Right cardiac atrium (tissue), 5 donors: ENCODE measurements around the gene RALGPS1. TPM values are rescaled to one million over a fixed set of nuclear protein-coding genes. Genes with fewer than 3 reads are reported as not detected.

Source experiments
- ATAC-seq, 2 donors: fragments of 200-7000 bp; cut with Tn5 transposase; one replicate each; pipeline versions ENCODE4 v1.8.0 to v1.9.1; 2020; ENCODE audit warnings: moderate library complexity in 2 of 2, mild to moderate bottlenecking in 1 of 2
- DNase-seq, 3 donors: peaks; one replicate each; pipeline ENCODE4 v3.0.0-alpha.2; 2020
- H3K27ac ChIP-seq: one replicate; pipeline ENCODE4 v1.5.1; 2013; ENCODE audit warnings: mild to moderate bottlenecking, low read length, control low read depth, moderate library complexity
- H3K27me3 ChIP-seq: one replicate; pipeline ENCODE4 v1.6.1; 2013; ENCODE audit not compliant: control insufficient read depth, insufficient read depth
- H3K4me1 ChIP-seq: one replicate; pipeline ENCODE4 v1.6.1; 2013; ENCODE audit warnings: low read length; ENCODE audit not compliant: control insufficient read depth, insufficient read depth
- H3K4me3 ChIP-seq: one replicate; pipeline ENCODE4 v1.5.1; 2013; ENCODE audit warnings: low read length, control low read depth
- H3K9me3 ChIP-seq: one replicate; pipeline ENCODE4 v1.6.1; 2013; ENCODE audit warnings: low read length; ENCODE audit not compliant: control insufficient read depth
- WGBS: extraction: QIAGEN DNeasy Blood & Tissue Kit; methylation state at CpG from one replicate; pipeline ENCODE4 v1.1.7; 2013; 5-methylcytosine and 5-hydroxymethylcytosine counted together
- intact Hi-C, 4 donors: fragments of 100-400 bp; cut with DNase I; formaldehyde crosslinking; loops; one replicate each; pipeline versions ENCODE4 v1.11.0 to v1.14.0; 2022 to 2023
- polyA plus RNA-seq: library from polyadenylated mRNA; stranded (reverse); fragments of 200-250 nt; gene quantifications from one replicate; pipeline ENCODE4 v1.2.3, GENCODE V29; 2013
- total RNA-seq, 4 donors: library from RNA; stranded (reverse); fragmentation: NEBNext Ultra II Directional; extraction: Animal tissue kit (Norgen Biotek cat#: 25700); gene quantifications; one replicate each; pipeline ENCODE4 v1.2.1, GENCODE V29; 2021
- donor health status: healthy with polysubstance abuse.
- donor health status: DM: no; HTN: yes; CAD: no.
- donor health status: DM: no; HTN: no; CAD: no.
- donor health status: DM: no; HTN: yes; CAD: no; lungs with severe emphysema.
- donor health status: DM: yes; HTN: yes; CAD: no.

The RALGPS1 gene
- total and polyA plus RNA-seq, 5 donors, result 10.8 to 19.5 (median 16.3) TPM

GRCh38 chr9:127136880-127137639 lies 222.5 kb downstream of the RALGPS1 start:
- no peaks in the 10 kb centered on the region for H3K9me3 ChIP-seq
- no peak for DNase-seq
- no peak for ATAC-seq
- no peak overlapping the region for H3K4me3 ChIP-seq
- H3K27ac ChIP-seq, result no peak overlapping the region
- 94% methylated on average over 5 of the region's 5 CpGs for WGBS
- peaks cover 18% of the 10 kb centered on the region for H3K4me1 ChIP-seq
- H3K27me3 ChIP-seq, result no peaks in the 10 kb centered on the region
- intact Hi-C loops, result no loop called here

DNA sequence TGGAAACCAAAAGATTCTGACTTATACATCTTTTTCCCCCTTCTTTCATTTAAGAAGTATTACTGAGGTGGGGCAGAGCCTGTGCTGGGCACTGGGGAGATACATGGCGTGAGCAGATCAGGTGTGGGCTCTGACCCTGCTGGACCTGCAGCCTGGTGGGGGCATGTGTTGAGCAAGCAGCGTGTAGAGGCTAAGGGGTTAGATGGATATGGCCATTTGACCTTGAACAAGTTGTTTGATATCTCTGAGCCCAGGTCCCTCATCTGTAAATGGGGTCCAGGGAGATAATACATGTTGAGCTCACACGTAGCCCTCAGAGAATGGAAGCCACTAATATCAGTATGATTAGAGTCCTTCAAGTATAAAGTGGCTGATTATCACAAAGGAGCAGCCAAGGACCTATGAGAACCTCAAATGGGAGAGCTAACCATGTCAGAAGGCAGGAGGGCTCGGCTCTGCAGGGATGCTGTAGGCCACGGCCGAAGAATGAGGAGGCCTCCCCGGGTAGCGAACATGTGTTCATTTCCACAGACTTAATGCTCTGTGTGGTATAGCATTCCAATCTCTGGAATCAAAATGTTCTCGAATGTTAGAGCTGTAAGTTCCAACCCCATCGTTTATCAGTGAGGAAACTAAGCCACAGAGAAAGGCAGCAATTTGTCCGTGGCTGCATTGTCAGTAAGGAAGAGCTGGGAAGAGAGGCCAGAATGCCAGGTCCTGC lies 223.2 kb downstream of the RALGPS1 start:
- Histone ChIP-seq H3K9me3 (no peaks in the 10 kb centered on the region), H3K27ac (no peak overlapping the region), H3K4me3 (no peak overlapping the region), H3K27me3 (no peaks in the 10 kb centered on the region), H3K4me1 (peaks cover 18% of the 10 kb centered on the region)
- DNase-seq, result no peak
- WGBS, result 90% methylated on average over 11 of the region's 11 CpGs
- intact Hi-C loops, result no loop called here
- ATAC-seq, result no peak

GRCh38 chr9:127138444-127138843 lies 223.9 kb downstream of the RALGPS1 start:
- Histone ChIP-seq H3K27me3 (no peaks in the 10 kb centered on the region), H3K4me3 (no peak overlapping the region), H3K27ac (no peak overlapping the region), H3K4me1 (peaks cover 16% of the 10 kb centered on the region), H3K9me3 (no peaks in the 10 kb centered on the region)
- ATAC-seq (no peak), DNase-seq (no peak)
- WGBS, result 97% methylated on average over 4 of the region's 4 CpGs
- intact Hi-C loops, result no loop called here

DNA sequence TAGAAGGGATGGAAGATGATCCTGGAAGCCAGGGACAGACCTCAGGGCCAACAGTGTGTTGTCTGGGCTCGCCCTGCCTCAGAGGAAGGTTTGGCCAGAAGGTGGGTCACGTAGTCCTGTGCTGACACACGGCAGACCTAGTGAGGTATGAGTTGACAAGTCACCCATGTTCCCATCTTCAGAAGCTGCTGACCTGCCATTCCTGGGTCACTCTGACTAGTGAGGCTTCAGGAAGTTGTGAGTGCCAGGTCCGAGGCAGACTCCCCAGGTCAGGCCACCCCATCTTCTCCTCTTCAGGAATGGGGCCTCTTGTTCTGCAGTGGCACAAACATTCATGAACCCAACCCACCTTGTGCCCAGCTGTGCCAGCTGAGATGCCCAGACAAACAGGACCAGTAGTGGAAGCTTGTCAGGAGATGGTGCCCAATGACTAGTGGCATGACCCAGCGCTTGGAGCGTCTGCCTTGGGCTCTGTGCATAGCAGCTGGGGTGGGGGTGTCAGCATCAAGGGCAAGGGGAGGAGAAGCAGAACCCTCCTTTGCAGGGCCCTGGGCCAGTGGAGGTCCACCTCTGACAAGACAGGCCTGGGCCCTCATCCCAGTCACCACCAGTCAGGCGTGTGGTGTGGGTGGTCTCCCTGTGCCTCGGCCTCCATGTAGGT lies 224.6 kb downstream of the RALGPS1 start:
- Histone ChIP-seq H3K27ac (no peak overlapping the region), H3K27me3 (no peaks in the 10 kb centered on the region), H3K4me3 (no peak overlapping the region), H3K4me1 (peaks cover 15% of the 10 kb centered on the region), H3K9me3 (no peaks in the 10 kb centered on the region)
- ATAC-seq, result no peak
- intact Hi-C loops, result no loop called here
- DNase-seq, result no peak
- WGBS, result 96% methylated on average over 8 of the region's 8 CpGs

GRCh38 chr9:127139775-127140174 lies 225.2 kb downstream of the RALGPS1 start:
- 77% methylated on average over 6 of the region's 6 CpGs for WGBS

DNA sequence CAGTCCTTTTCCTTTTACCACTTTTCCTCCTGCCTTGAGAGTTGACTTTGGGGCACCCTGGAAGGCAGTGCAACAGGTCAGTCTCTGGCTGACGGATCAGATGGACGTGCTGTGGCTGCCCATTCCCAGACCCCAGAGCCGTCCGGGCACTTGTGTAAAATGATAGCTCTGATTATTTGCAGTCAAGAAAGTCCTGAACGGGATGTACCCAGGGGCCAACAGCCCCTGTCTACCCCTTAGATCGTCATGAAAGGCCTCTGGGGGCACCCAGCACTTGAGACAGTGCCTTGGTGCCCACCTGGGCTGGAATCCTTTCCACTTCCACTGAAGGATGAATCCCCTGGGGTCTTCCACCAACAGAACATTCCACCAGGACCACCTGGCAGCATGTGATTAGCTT lies 225.6 kb downstream of the RALGPS1 start:
- intact Hi-C loops, result no loop called here
- Histone ChIP-seq H3K9me3 (no peaks in the 10 kb centered on the region), H3K4me1 (peaks cover 11% of the 10 kb centered on the region), H3K4me3 (no peak overlapping the region), H3K27me3 (no peaks in the 10 kb centered on the region), H3K27ac (no peak overlapping the region)
- DNase-seq, result no peak
- ATAC-seq, result no peak
- 90% methylated on average over 6 of the region's 6 CpGs for WGBS

More at GRCh38 chr9:127139775-127140174, 225.2 kb downstream of the RALGPS1 start:
- no peak for DNase-seq
- Histone ChIP-seq H3K27me3 (no peaks in the 10 kb centered on the region), H3K9me3 (no peaks in the 10 kb centered on the region), H3K4me3 (no peak overlapping the region), H3K27ac (no peak overlapping the region), H3K4me1 (peaks cover 13% of the 10 kb centered on the region)
- ATAC-seq, result no peak
- intact Hi-C loops, result no loop called here

DNA sequence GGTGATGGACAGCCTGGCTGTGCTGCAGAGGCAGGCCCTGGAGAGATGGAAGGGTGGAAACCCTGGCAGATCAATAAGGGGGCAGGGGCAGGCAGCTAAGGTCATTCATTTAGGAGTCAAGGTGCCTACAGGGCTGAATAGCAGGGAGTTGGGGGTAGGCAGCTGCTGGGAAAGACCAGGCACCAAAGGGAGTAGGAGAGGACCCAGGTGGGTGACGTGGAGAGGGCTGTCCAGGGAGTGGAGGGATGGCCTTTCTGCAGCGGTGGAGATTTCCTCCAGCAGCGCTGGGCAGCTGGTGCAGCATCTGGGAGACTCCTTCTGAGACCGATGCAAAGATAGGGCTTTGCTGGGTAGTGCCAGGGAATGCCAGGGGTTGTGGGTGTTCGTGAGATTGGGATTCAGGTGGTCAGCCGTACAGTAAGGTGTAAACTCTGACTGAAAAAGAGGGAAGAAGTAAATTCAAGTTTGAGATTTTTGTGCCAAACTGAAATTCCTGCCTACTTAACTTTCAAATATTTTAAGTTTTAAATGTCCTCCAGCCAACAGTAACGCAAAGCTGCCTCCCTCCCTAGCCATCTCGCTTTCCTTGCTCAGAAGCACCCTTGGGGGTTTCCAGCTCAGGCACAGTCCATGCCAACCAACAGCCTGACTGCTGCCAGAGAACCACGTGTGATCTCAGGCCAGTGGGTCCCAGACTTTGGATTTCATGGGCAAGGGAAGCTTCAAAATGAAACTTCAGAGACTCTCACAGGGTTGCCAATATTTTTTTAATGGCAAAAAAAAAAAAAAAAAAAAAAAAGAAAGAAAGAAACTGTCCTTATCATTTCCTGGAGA lies 226.5 kb downstream of the RALGPS1 start:
- 61% methylated on average over 9 of the region's 9 CpGs for WGBS
- peaks cover 6% of the 10 kb centered on the region for H3K4me1 ChIP-seq
- no peaks in the 10 kb centered on the region for H3K9me3 ChIP-seq

GRCh38 chr9:127142291-127142690 lies 227.7 kb downstream of the RALGPS1 start:
- DNase-seq (no peak), ATAC-seq (no peak)
- intact Hi-C loops, result no loop called here
- H3K27me3 ChIP-seq, result no peaks in the 10 kb centered on the region
- H3K4me3 ChIP-seq, result no peak overlapping the region
- no peaks in the 10 kb centered on the region for H3K9me3 ChIP-seq
- peaks cover 5% of the 10 kb centered on the region for H3K4me1 ChIP-seq
- WGBS, result 99% methylated on average over 3 of the region's 3 CpGs
- H3K27ac ChIP-seq, result no peak overlapping the region

More for the DNA sequence above, 226.5 kb downstream of the RALGPS1 start:
- no peaks in the 10 kb centered on the region for H3K27me3 ChIP-seq
- no peak overlapping the region for H3K27ac ChIP-seq
- H3K4me3 ChIP-seq, result no peak overlapping the region
- ATAC-seq (no peak), DNase-seq (no peak)
- intact Hi-C loops, result no loop called here

DNA sequence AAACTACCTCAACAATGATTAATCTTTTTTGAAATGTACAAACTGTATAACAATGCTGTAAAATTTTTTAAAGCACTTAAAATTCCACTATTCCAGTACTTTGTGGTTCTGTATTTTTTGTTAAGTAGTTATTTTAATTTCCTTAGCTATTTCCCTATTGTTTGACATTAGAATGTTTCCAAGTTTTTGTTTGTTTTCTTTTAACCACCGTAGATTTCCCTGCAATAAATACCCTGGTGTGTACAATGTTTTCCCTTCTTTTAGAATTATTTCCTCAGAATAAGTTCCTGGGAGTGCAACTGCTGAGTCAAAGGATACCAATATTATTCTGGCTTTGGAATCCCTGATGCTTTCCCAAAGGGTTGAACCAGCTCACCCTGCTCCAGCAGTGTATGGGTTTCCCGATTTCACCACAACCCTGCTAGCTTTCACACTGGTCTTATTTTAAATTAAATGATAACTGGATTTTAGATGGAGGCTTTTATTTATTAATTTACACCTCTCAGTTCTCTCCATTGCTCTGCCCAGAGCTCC lies 228.4 kb downstream of the RALGPS1 start:
- 72% methylated on average over 2 of the region's 2 CpGs for WGBS
- no peak for ATAC-seq
- DNase-seq, result no peak
- Histone ChIP-seq H3K4me3 (no peak overlapping the region), H3K27me3 (no peaks in the 10 kb centered on the region), H3K4me1 (peaks cover 5% of the 10 kb centered on the region), H3K9me3 (no peaks in the 10 kb centered on the region), H3K27ac (no peak overlapping the region)
- intact Hi-C loops, result no loop called here

DNA sequence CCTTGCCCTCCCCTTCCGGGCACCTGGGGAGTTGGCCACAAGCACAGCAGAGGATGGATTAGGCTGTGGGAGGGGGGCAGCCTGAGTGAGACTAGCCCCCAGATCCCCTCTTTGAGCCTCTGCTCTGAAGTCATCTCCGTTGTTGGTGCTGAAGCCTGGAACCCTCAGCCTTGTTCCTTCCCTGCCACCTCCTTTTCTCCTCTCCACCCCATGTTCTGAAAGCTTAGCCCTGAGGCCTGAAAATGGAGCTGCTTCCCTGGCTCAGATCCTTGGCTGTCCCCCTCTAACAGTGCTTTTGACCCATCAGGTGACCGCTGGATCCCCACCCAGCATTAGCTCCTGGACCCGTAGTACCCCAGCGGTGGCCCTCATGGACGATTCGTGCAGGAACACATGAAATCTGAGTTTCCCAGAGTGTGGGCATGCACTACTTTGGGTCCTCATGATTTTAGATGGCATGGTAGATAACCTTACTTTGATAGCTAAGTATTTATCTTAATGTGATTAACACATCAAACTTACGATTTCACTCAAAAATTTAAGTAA lies 229.4 kb downstream of the RALGPS1 start:
- Histone ChIP-seq H3K4me1 (peaks cover 5% of the 10 kb centered on the region), H3K4me3 (no peak overlapping the region), H3K9me3 (no peaks in the 10 kb centered on the region), H3K27ac (no peak overlapping the region), H3K27me3 (no peaks in the 10 kb centered on the region)
- DNase-seq (no peak), ATAC-seq (no peak)
- intact Hi-C loops, result no loop called here
- WGBS, result 96% methylated on average over 8 of the region's 8 CpGs
